ENCODE measurements around the gene WDFY4.

WDFY4 gene

DNA sequence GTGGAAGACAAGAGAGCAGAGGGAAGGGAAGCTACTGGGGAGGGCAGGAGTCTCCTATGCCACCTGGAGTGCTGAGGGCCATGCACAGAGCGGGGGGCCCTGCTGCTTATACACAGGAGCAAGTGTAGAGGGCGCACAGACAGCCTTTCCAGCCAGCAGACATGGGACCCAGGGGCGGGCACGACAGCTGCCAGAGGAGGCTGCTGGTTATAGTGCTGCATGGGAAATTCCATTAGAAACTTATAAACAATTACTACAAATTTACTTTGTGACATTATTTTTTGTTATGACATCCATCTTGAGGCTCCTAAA, 90.5 kb downstream of the WDFY4 start:
- no peaks in the 10 kb centered on the region for H3K79me2 ChIP-seq (ENCODE audit: insufficient read depth, low read length)
- H3K4me3 ChIP-seq (ENCODE audit: insufficient read depth, low read length, poor library complexity, severe bottlenecking) = no peak overlapping the region
- peaks cover 3% of the 10 kb centered on the region for H3K36me3 ChIP-seq (ENCODE audit: low read length)
- no peaks in the 10 kb centered on the region for H3F3A ChIP-seq (ENCODE audit: insufficient read depth)
- H3K9ac ChIP-seq (ENCODE audit: low read length) = no peak overlapping the region
- H3K27ac ChIP-seq (ENCODE audit: low read depth, low read length) = no peak overlapping the region
- H3K9me3 ChIP-seq (ENCODE audit: insufficient read depth, low read length) = no peaks in the 10 kb centered on the region
- TF ChIP-seq, protein P1, sequence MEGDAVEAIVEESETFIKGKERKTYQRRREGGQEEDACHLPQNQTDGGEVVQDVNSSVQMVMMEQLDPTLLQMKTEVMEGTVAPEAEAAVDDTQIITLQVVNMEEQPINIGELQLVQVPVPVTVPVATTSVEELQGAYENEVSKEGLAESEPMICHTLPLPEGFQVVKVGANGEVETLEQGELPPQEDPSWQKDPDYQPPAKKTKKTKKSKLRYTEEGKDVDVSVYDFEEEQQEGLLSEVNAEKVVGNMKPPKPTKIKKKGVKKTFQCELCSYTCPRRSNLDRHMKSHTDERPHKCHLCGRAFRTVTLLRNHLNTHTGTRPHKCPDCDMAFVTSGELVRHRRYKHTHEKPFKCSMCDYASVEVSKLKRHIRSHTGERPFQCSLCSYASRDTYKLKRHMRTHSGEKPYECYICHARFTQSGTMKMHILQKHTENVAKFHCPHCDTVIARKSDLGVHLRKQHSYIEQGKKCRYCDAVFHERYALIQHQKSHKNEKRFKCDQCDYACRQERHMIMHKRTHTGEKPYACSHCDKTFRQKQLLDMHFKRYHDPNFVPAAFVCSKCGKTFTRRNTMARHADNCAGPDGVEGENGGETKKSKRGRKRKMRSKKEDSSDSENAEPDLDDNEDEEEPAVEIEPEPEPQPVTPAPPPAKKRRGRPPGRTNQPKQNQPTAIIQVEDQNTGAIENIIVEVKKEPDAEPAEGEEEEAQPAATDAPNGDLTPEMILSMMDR (IDR thresholded peaks at IDR 0.05; ENCODE audit: insufficient read depth, low read length, poor library complexity, severe bottlenecking) = no peak
- TF ChIP-seq EZH2phosphoT487 (conservative IDR thresholded peaks at IDR 0.05; ENCODE audit: low read length) = no peak
- H2AFZ ChIP-seq (ENCODE audit: low read depth, low read length, severe bottlenecking) = no peak overlapping the region
- no peaks in the 10 kb centered on the region for H4K20me1 ChIP-seq (ENCODE audit: low read depth, low read length)
- no peak overlapping the region for H3K4me2 ChIP-seq (ENCODE audit: low read depth, low read length, poor library complexity, severe bottlenecking)
- H3K9me2 ChIP-seq (replicated peaks; ENCODE audit: insufficient read depth, low read length) = no peaks in the 10 kb centered on the region
- no peaks in the 10 kb centered on the region for H3K27me3 ChIP-seq (ENCODE audit: low read length)

DNA sequence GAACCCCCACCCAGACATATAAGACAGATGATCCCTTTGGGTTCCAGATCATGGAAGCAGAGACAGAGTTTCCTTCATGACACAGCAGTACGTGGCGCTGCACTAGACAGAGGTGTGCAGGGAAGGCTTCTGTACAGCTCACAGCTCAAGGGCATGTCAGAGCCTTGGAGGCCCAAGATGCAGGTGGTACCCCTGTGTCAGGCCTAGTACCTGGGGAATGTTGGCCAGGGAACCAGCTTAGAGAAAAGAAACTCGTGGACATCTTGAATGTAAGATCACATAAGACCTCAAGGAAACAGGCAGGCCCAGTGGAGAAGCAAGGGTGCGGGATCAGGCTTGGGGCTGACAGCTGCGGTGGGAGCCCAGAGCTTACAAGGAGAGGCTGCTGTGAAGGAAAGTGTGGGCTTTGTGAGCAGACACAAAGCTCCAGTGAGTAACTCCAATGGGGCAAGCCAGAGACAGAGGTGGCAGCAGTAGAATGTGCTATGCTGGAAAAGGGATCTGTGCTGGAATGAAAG, 91.4 kb downstream of the WDFY4 start:
- Histone ChIP-seq H3K9me2 (replicated peaks; ENCODE audit: insufficient read depth, low read length) (no peaks in the 10 kb centered on the region), H4K20me1 (ENCODE audit: low read depth, low read length) (no peaks in the 10 kb centered on the region), H3K27me3 (ENCODE audit: low read length) (no peaks in the 10 kb centered on the region), H3K9ac (ENCODE audit: low read length) (no peak overlapping the region), H3K4me3 (ENCODE audit: insufficient read depth, low read length, poor library complexity, severe bottlenecking) (no peak overlapping the region), H3K9me3 (ENCODE audit: insufficient read depth, low read length) (no peaks in the 10 kb centered on the region), H3K4me2 (ENCODE audit: low read depth, low read length, poor library complexity, severe bottlenecking) (no peak overlapping the region), H3F3A (ENCODE audit: insufficient read depth) (no peaks in the 10 kb centered on the region), H3K27ac (ENCODE audit: low read depth, low read length) (no peak overlapping the region), H3K79me2 (ENCODE audit: insufficient read depth, low read length) (no peaks in the 10 kb centered on the region), H3K36me3 (ENCODE audit: low read length) (no peaks in the 10 kb centered on the region; the same call in 1 of the 2 replicates), H2AFZ (ENCODE audit: low read depth, low read length, severe bottlenecking) (no peak overlapping the region)
- TF ChIP-seq, protein P1 (IDR thresholded peaks at IDR 0.05; ENCODE audit: insufficient read depth, low read length, poor library complexity, severe bottlenecking) = no peak
- no peak for TF ChIP-seq EZH2phosphoT487 (conservative IDR thresholded peaks at IDR 0.05; ENCODE audit: low read length)

DNA sequence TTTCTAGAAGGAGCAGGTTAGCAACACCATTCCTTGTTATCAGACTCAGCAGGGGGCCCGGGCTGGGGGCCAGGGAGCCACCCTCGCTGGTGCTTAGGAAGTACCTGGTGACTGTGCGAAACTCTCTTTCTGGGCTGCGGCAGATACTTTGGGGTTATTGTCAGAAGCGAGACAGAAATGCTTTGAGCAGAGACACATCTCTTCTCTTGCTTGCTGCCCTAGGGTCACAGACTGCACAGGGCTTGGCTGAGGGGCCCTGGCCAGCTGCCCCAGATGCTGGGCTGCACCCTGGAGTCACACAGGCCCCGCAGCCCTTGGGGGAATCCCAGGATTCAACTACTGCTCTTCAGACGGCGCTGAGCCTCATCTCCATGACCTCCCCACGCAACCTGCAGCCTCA, 91.9 kb downstream of the WDFY4 start:
- Histone ChIP-seq H3K36me3 (ENCODE audit: low read length) (no peaks in the 10 kb centered on the region; the same call in none of the 2 replicates), H3K4me3 (ENCODE audit: insufficient read depth, low read length, poor library complexity, severe bottlenecking) (no peak overlapping the region), H3K27me3 (ENCODE audit: low read length) (no peaks in the 10 kb centered on the region), H3K4me2 (ENCODE audit: low read depth, low read length, poor library complexity, severe bottlenecking) (no peak overlapping the region), H2AFZ (ENCODE audit: low read depth, low read length, severe bottlenecking) (no peak overlapping the region), H3K79me2 (ENCODE audit: insufficient read depth, low read length) (no peaks in the 10 kb centered on the region), H3K9ac (ENCODE audit: low read length) (no peak overlapping the region), H3K9me2 (replicated peaks; ENCODE audit: insufficient read depth, low read length) (no peaks in the 10 kb centered on the region), H3F3A (ENCODE audit: insufficient read depth) (no peaks in the 10 kb centered on the region), H3K9me3 (ENCODE audit: insufficient read depth, low read length) (no peaks in the 10 kb centered on the region), H4K20me1 (ENCODE audit: low read depth, low read length) (no peaks in the 10 kb centered on the region), H3K27ac (ENCODE audit: low read depth, low read length) (no peak overlapping the region)
- TF ChIP-seq, protein P1 (IDR thresholded peaks at IDR 0.05; ENCODE audit: insufficient read depth, low read length, poor library complexity, severe bottlenecking) = no peak
- no peak for TF ChIP-seq EZH2phosphoT487 (conservative IDR thresholded peaks at IDR 0.05; ENCODE audit: low read length)
